ENCODE measurements around the gene GNG7.

GRCh38 chr19:2567996-2568395 lies 134.5 kb downstream of the GNG7 start:
- TF ChIP-seq CTCF (IDR thresholded peaks at IDR 0.05; ENCODE audit: borderline replicate concordance, extremely low read depth, low read length, poor library complexity, severe bottlenecking) (no peak), EZH2 (IDR thresholded peaks at IDR 0.05; ENCODE audit: borderline replicate concordance, low read depth, low read length, severe bottlenecking) (no peak)
